A549 (cell line): ENCODE data around the gene C1R.
A peak's percentile ranks its signal among the peaks of the same experiment; 100 is the strongest.

Experiments used
- BHLHE40 ChIP-seq: IDR thresholded peaks from 2 replicates; pipeline ENCODE4 v1.6.1; 2012; ENCODE audit warnings: low read depth, low read length, inconsistent platforms
- CBX8 ChIP-seq: fragments of 200-600 bp; sonication (generic); IDR thresholded peaks from 2 replicates; pipeline ENCODE4 v1.6.1; 2016
- CEBPB ChIP-seq, 2 experiments: fragments of >200 bp in 1 of 2; sonication (Bioruptor Twin) in 1 of 2; formaldehyde crosslinking in 1 of 2; IDR thresholded peaks; 2 replicates each; pipeline ENCODE4 v1.6.1; 2012 to 2016
- GATA3 ChIP-seq: IDR thresholded peaks from 2 replicates; pipeline ENCODE4 v1.6.1; 2012; ENCODE audit warnings: borderline replicate concordance
- MAFK ChIP-seq: fragments of 450-650 bp; IDR thresholded peaks from 2 replicates; pipeline ENCODE4 v1.6.1; 2014; ENCODE audit not compliant: partially characterized antibody
- POLR2A ChIP-seq: IDR thresholded peaks from 2 replicates; pipeline ENCODE4 v1.6.1; 2012; ENCODE audit warnings: mild to moderate bottlenecking, low read length
- RCOR1 ChIP-seq: fragments of 150-350 bp; IDR thresholded peaks from 2 replicates; pipeline ENCODE4 v1.6.1; 2014; ENCODE audit warnings: antibody characterized with exemption, low read length, low read depth
- RFX5 ChIP-seq: fragments of 450-650 bp; IDR thresholded peaks from 2 replicates; pipeline ENCODE4 v1.7.1; 2014; ENCODE audit warnings: antibody characterized with exemption, mild to moderate bottlenecking, moderate library complexity
- SMC3 ChIP-seq: fragments of >200 bp; sonication (Bioruptor Twin); formaldehyde crosslinking; IDR thresholded peaks from 3 replicates; pipeline ENCODE4 v1.6.1; 2018; ENCODE audit warnings: inconsistent platforms
- TF ChIP-seq, protein P1 (sequence below): IDR thresholded peaks from 2 replicates; pipeline ENCODE4 v1.6.1; 2012
- TF ChIP-seq, protein P2 (sequence below): fragments of >200 bp; sonication (Bioruptor Twin); formaldehyde crosslinking; IDR thresholded peaks from 3 replicates; pipeline ENCODE4 v1.5.1; 2016

DNA sequence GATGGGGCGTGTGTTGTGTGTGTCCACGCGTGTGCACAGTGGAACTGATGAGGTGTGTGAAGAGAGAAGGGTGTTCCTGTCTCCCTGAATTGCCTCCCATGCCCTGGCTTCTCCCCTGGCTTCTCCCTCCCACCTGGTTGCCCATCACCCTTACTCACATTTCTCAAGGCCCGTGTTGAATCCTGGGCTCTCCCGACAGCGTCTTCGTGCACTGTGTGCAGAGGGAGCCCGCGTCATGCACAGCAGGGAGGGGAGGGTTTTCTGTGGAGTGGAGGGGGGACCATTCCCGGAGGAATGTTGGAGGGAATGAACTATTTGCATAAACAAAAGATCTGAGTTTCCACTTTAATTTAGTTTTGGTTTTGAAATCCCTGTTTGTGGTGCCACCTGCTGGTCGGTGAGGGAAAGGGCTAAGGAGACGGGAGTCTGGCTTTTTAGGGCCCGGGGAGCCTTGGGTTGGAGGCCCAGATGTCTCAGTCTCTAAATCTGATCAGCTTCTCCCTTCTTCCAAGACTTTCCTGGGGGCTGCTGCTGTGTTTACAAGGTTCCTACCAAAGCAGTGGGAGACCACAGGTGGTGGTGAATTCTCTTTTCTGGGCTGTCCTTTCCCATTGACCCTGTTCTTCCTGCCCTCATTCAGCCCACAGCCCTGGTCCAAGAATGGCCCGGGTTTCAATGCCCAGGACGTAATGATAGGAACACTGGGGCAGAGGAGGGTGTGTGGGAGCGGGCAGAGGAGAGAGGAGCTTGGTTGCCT is at the start of gene C1R:
- TF ChIP-seq, protein P1, sequence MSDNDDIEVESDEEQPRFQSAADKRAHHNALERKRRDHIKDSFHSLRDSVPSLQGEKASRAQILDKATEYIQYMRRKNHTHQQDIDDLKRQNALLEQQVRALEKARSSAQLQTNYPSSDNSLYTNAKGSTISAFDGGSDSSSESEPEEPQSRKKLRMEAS: no peak; the same call in 1 of the 2 replicates
- TF ChIP-seq SMC3: peak; percentile 93
- TF ChIP-seq, protein P2, sequence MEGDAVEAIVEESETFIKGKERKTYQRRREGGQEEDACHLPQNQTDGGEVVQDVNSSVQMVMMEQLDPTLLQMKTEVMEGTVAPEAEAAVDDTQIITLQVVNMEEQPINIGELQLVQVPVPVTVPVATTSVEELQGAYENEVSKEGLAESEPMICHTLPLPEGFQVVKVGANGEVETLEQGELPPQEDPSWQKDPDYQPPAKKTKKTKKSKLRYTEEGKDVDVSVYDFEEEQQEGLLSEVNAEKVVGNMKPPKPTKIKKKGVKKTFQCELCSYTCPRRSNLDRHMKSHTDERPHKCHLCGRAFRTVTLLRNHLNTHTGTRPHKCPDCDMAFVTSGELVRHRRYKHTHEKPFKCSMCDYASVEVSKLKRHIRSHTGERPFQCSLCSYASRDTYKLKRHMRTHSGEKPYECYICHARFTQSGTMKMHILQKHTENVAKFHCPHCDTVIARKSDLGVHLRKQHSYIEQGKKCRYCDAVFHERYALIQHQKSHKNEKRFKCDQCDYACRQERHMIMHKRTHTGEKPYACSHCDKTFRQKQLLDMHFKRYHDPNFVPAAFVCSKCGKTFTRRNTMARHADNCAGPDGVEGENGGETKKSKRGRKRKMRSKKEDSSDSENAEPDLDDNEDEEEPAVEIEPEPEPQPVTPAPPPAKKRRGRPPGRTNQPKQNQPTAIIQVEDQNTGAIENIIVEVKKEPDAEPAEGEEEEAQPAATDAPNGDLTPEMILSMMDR: peak; percentile 92
- TF ChIP-seq MAFK: no peak
- no peak for TF ChIP-seq CBX8
- TF ChIP-seq BHLHE40: no peak
- TF ChIP-seq RCOR1: no peak
- no peak for TF ChIP-seq GATA3
- TF ChIP-seq POLR2A: no peak
- no peak for TF ChIP-seq RFX5
- no peak for TF ChIP-seq CEBPB (IDR thresholded peaks at IDR 0.05)
